HG03378 (cell line): ENCODE data around the gene POLL.
"Not testable (repeated sequence)": the region's sequence is repeated elsewhere in the genome, so short reads cannot be mapped to it uniquely, and the experiment has no call there.

Experiments
- ATAC-seq: cut with Tn5 transposase; IDR thresholded peaks from one replicate; pipeline ENCODE4 v1.9.1; 2021; ENCODE audit warnings: mild to moderate bottlenecking, moderate library complexity; ENCODE audit not compliant: unreplicated experiment

The POLL gene

DNA sequence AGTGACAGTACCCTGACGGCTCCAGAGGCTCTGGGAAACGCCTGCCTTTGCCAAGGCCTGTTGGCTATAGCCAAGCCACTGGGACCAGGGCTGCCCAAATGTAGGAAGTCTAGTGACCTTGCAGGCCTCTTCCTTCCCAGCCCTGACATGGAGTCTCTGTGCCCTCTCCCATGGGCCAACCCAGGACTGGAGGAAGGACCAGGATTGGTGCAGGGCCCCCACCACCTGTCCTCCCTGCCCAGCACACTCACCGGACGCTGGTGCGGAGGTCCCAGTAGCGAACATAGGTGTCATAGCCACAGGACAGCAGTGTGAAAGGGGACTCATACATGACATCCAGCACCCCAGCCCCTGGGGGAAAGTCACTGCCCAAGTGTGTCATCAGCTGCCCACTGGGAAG lies 24.0 kb upstream of the POLL start:
- ATAC-seq: no peak

DNA sequence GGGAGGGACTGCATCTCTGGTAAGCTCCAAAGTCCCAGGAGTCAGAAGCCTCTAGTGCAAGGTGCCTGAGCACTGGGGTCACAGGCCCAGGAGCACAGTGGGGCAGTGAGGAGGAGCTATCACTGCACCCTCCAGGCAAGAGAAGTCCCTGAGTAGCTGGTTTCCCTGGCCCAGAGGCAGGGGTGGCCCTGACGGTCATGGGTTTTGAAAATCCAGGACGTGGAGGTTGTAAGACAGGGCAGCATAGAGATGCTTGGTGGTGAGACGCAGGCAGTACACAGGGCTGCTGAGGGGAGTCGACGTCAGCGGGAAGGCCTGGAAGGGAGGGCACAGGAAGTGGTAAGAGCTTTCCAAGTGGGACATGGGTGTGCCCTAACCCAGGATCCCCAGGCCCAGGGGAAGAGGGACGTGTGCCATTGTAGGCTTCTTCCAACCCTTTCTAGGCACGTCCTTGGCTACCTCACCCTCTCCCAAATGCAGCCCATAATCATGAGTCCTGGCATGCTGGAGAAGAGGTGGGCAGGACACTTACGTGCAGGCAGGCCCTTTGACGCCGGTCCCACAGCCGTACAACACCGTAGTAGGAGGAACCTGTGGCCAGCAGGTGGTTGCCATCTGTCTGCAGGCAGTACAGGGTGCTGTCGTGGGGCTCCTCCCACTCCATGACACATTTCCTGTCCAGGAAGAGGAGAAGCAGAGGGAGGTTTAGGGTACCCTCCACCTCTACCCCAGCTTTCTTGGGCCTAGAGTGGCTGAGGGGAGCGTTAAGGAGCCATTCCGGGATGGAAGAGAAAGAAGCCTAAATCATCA lies 23.2 kb upstream of the POLL start:
- no peak for ATAC-seq

DNA sequence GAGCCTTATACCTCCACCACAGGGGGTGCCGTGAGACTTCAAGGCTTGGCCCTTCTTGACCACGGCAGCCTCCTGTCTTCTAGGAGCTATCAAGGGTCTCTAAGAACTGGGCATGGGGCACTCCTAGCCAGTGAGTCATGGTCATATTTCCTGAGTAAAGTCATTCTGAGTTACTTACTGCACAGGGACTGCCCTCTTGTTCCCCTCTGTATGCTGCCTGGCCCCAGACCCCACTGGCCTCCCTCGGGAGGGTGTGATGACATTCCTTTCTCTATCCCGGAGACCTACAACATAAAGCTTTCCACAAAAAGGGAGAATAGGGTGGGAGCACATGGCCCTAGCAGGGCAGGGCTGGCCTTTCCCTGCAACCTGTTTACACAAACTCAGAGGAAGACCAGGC lies 21.4 kb upstream of the POLL start:
- ATAC-seq: no peak

DNA sequence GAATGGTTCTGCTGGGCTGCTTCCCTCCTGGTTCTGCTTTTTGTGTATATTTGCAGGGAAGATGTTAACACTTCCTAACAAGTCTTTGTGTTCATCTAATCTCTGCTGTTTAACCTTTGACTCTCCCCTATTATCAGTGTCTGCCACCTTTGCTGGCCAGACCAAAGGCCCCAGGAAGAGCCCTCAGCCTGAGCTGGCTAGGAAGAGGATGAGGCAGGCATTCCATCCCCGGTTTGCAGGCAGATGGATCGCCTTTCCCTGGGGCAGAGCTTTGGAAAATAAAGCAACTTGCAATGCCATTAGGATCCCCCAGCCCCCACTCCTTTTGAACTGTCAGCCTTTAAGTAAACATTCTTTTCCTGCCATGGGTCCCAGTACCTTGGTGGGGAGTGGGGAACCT lies 19.1 kb upstream of the POLL start:
- no peak for ATAC-seq

DNA sequence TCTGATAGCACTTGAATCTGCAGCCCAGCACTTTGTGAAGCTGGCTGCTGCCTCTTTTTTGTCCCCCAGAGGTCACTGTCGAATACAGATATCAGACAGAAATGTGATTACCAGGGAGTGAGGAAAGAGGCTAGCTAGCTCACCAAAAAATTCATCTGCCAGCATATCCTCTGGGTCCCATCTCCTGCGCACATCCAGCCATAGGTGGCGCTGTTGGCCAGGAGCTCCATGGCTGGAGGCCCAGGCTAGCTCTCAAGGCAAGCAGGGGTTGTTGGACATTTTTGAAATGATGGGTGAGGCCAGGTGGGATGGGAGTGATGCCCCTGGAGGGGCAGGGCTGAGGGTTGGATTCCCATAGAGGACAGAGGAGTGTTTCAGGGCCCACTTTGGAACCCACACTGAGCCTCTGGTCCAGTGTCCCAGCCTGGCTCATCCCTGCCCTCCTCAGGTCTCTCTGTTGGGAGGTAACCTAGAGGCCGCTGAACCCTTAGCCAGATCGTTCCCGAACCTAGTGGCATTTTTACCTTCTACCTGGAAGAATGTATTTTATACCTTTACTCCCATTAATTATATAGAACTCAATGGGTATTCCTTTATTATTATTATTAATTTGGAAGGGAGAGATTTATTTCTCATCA lies 14.8 kb upstream of the POLL start:
- ATAC-seq: peak; percentile 63

DNA sequence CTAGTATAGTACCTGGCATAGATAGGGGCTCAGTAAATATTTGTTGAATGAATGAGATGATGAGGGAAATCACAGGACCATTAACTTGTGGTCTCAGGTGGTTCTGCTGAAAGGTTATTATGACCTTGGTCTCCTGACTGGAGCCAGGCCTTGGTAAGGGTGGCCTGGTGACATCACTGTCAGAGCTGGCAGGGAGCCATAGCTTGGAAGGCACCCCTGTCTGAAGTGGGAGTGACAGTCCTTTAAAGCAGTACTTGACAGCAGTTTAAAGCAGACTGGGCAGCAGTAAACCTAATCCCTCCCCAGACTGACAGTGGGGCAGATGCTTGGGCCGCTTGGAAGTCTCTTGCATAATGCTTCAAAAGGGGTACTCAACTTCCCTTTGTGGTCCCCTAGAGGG lies 13.5 kb upstream of the POLL start:
- no peak for ATAC-seq

DNA sequence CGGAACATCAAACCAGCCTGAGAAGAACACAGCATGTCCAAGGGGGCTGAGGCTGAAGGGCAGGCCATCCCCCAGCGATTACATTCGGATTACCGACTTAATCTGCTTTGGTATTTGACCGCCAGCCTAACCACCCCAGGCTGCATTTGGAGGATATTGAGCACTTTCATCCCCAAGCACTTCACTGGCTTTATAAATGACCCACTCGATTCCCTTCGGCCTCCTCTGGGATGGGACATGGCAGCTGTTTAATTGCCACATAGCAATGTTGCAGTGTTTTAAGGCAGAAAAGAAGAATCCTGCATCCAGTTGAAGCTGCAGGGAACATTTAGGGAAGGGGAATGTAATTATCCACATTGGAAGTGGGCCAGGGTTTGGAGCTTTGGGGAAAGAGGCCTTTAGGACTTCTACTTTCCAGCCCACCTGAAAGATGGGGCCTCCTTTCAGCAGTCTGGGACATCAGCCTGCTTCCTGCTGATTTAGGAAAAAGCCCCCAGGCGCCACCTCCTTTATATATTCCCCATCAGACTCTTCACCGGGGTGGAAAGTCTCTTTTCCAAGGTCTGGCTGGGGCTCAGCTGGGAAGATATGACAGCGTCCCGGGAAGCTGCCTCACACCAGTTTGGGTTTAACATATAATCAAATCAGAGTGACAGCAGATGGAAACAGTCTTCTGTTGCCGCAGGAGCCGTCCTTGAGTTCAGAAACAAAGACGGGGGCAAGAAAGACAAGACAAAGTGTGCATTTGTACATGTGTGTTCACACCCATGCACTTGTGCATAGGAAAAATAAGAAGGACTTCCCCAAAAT lies 9.2 kb upstream of the POLL start:
- no peak for ATAC-seq

DNA sequence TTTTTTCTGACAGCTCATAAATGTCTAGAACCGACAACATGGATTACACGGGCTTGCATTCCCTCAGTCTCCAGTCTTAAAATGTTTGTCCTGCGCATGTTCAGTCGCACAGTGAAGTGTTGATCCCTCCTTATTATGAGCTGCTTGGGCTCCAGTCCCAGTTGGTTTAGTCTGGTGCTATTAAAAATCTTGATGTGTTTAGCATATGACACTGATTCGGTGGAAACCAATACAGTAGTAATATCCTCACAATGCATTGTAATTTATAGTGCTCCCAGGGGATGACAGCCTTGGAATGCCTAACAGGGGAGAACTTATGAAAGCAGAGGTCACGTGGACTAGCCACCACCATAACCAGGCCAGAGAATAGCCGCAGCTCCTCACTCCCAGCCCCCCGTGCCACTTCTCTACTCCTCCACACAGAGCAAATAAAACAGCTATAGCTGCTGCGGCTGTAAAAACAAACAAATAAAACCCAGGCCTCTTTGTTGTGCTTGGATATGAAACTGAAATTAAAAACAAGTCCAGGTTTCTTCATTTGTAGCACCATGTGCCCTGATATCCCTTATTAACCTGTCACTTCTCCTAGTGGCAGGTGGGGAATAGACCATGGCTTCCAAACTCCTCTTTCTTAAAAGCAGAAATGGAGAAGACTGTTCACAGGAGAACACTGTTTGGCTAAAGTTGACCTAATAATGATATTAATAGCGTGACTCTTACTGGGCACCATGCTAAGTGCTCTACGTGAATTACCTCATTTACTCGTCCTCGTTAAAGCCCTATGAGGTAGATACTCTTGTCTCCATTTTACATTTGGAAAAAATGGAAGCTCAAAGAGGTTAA lies 7.8 kb upstream of the POLL start:
- ATAC-seq: no peak

DNA sequence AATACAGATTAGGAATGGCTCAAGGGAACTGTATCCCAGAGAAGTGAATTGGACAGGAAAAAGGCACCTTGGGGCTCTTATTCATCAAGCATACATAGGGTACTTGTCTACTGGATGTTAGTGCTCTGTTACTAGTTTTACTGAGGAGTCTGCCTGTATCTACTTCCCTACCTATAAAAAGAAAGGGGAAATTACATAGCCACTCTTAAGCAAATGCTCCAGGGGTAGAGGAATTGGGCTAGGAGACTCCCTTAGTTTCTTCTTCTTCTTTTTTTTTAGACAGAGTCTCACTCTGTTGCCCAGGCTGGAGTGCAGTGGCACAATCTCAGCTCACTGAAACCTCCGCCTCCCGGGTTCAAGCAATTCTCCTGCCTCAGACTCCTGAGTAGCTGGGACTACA lies 5.3 kb upstream of the POLL start:
- ATAC-seq: not testable (repeated sequence)

DNA sequence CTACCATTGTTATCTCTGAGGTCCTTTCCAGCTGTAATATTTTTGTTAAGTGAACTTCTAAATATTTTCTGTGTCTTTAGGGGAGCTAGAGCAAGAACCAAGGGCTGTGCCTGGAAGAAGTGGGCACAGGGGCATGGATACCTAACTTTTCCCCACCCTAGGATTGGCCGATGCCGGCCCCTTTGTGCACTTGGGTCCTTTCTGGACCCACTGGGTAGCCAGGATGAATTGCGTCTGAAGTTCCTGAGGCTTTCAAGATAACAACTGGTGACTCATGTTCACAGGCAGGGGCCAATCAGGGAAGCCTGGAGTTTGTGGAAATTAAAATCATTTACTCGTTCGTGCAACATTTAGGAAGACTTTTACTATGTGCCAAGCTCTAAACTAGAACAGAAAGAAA lies 822 bp upstream of the POLL start:
- no peak for ATAC-seq

DNA sequence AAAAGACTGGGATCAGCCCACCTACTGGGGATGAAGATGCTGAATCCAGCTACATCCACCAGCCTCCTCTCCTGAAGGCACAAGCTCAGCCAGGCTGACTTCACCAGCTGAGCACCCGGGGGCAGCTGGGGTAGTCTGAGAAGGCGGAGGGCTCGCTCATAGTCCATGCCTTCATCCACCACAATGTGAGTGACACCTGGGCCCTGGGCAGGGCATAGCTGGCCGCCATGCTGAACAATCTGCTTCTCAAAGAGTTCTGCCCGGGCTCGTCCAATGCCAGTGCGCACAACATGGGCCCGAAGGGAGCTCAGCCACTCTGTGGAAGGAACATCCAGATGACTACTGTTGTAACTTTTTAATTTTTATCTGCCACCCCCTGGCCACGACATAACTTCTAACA lies 2.2 kb downstream of the POLL start:
- no peak for ATAC-seq

DNA sequence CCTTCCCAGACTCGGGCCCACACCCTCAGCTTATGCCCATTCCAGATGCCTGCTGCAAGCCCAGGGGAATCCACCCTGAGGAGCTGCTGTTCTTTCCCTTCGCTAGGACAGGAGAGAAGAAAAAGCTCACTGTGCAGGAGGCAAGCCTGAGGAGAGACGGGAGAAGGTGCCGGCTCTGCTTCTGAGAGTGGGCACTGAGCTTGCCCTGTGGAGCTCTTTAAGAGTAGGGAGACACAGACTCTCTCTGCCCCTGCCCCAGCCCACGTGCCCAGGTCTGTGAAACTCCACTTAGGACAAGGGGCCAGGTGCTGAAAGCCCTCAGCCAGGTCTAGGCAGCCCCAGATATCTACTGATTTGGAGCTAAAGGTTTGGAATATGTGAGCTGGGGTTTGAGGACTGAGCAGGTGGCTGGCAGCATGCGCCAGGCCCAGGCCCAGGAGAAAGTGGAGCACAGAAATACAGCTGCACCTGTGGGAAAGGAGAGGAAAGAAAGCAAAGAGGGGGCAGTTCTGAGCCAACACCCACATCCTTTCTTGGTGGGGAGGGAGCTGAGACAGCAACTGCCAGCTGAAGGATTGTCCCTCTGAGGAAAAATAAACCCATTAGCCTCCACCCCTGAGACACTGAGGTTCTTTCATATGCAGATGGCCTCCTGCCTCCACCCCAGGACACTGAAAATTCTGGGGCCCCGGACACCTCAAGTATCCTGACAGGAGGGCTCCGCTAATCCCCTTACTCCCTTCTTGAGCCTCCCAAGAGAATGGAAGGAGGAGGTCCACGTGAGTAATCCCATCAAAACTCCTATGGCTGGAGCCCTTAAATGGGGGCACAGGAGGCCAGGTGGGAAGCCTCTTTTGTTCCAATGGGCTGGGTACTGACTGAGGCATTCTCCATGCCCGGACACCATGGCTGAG lies 7.3 kb downstream of the POLL start:
- ATAC-seq: no peak

DNA sequence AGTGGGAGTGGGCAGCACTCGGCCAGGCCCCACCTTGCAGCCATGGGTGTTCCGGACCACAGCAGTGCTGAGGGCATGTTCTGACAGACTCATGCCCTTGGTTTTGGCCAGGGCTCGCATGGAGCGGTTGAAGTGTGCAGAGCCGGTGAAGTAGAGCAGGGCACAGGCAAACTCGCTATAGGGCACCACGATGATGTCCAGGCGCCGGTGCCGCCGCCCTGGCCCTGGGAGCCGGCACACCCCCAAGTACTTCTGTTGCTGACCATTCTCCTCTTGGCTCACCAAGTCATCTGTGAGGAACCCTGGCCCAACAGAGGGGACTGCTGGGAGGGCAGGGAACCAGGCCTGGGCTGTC lies 8.6 kb downstream of the POLL start:
- ATAC-seq: no peak

DNA sequence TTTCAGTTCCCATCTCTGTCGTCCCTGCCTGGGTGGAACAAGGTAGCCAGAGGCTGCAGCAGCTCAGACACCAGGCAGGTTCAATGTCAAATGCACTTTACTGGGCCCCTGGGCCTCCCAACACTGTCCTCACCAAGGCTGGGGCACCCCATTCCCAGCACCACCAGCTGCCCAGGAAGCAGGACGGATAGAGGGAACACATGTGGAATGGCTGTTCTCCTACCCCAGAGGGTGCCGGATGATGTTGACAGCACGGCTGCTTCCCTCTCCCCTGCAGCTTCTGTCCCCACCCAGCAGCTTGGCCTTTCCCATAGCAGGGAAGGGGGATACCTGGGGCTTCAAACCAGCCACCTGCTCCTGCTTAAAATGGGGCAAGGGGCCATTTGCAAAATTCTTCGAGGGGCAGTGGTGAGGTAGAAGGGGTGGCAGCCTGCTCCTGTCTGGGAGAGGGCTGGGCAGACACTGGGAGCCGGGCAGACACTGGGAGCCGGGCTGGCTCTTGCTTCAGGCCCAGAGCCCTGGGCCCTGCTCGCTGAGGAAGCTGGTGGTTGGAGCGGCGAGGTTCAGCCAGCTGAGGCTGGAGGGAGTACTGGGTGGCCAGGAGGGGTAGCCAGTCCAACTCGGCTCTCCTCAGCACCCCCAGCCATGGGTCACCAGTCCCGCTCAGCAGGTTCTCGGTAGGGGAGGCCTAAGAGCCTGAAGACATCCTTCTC lies 9.1 kb downstream of the POLL start:
- ATAC-seq: no peak

DNA sequence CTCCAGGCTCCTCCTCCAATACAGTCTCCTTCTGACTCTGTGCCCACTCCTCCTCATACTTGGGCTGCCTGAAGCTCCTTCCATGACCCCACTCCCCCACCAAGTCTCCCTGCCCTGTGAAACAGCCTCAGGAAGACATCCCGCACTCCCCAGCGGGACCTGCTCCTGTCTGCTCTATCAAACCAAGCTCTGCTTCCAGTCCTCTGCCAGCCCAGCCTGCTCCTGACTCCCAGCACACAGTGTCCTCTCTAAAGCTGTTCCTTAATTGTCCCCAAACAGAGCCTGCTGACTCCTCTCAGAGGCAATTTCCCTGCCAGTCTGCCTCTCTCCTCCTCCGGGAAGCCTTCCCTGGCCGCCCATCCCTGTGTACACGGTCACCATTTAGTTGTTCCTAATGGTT lies 9.9 kb downstream of the POLL start:
- ATAC-seq: no peak

DNA sequence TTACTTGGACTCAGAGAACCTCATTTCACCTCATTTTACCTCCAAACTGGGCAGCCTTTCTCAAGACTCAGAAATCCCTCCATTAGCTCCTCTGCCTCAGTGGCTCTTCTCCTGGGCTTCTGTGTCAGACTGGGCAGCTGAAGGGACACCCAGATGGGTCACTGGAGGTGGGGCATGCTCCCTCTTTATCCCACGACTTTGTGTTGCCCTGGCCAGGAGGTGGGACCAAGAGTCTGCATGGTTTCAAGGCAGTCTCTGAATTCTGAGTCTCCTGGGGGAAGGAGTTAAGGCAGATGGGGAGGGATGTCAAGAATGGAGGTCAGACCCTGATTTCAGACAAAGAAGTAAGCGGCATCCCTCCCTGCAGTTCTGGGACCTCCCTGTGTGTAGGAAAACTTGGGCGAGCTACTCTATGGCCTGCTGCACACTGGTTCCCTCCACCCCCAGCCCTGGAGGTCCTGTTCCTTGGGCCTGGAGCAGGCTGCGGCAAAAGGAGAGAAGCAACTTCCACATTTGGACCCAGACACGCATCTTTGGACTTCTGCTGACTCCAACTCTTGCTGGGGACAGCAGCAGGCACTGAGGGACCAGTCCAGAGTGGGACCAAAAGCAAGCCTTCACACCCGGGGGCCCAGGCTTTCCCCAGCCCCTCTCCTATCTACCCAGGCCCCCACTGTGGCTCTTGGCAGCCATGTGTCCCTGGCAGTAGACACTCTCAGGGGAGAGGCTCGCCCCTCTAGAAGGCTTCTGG lies 10.8 kb downstream of the POLL start:
- ATAC-seq: no peak

DNA sequence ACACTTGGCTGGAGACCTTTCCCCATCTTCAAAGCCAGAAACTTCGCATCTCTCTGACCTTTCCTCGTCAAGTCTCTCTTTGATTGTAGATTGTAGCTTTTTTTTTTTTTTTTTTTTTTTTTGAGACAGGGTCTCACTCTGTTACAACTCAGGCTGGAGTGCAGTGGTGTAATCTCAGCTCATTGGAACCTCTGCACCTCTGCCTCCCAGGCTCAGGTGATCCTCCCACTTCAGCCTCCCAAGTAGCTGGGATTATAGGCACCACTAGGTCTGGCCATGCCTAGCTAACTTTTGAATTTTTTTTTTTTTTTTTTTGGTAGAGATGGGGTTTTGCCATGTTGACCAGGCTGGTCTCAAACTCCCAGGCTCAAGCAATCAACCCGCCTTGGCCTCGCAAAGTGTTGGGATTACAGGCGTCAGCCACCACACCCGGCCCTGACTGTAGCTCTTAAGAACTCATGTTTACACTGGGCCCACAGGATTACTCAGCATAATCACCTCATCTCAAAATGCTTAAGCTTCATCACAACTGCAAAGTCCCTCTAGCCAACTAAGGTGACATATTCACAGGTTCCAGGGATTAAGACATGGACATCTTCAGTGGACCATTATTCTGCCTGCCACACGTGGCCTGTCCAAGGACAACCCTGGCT lies 11.7 kb downstream of the POLL start:
- ATAC-seq: no peak

DNA sequence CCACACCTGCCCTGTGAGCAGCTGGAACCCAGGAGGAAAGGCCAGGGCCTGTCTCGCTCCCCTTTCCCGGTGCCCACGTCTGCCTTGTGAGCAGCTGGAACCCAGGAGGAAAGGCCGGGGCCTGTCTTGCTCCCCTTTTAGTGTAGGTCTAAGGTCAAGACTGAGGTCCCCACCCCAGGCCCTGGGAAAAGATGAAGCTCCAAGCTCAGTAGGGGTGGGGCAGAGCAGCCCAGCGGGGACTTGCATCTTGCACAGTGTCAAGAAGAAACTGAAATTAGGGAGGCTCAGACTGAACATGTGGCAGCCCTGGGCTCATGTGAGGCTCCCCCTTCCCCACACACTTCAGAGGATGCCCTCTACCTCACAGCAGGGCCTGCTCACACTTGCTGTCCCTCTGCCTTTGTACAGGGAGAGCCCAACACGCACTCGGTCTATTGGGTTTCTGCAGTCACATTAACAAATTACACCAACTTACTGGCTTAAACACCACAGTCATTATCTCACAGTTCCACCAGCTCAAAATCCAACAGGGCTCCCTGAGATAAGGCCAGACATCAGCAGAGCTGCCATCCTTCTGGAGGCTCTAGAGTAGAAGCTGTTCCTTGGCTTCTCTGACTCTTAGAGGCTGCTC lies 12.4 kb downstream of the POLL start:
- ATAC-seq: no peak
